ENCODE data around the gene SLC4A11.

The SLC4A11 gene

DNA sequence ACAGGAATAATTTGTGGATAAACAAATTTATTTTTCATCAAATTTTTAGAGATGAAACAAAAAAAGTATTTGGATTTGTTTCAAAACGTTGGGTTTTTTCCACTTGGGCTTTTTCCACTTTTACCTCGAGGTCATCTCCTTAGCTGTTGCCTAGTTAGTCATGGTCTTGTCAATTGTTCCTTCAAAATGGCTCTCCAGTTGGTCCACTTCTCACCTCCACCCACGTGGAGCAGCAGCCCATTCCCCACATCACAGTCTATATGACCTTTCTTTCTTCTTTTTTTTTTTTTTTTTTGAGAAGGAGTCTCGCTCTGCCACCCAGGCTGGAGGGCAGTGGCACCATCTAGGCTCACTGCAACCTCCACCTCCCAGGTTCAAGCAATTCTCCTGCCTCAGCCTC is 6.7 kb upstream of the SLC4A11 start:
- no peak for TF ChIP-seq CTCF (IDR thresholded peaks at IDR 0.05; ENCODE audit: low read depth, low read length)
- no peak for DNase-seq (ENCODE audit: extremely low read depth, low read depth)

DNA sequence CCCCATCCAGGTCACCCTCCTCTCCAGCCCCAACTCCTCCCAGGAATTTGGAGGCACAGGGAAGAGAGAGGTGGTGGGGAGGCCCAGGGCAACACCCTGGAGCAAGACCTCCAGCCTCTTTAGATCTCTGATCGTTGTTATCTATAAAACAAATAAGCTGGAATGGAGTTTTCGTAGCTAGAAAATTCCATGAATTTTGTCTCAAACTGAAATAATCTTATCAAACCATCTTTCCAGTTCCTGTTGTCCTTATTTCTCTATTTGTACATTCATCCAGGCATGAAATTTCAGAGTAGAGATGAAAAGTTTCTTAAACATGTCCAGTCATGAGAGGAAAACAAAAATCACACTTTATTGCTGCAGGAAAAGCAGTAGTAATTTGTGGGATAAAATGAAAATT is 6.2 kb upstream of the SLC4A11 start:
- no peak for TF ChIP-seq CTCF (IDR thresholded peaks at IDR 0.05; ENCODE audit: low read depth, low read length)
- no peak for DNase-seq (ENCODE audit: extremely low read depth, low read depth)

GRCh38 chr20:3244613-3245012 is 5.6 kb upstream of the SLC4A11 start:
- no peak for DNase-seq (ENCODE audit: extremely low read depth, low read depth)
- no peak for TF ChIP-seq CTCF (IDR thresholded peaks at IDR 0.05; ENCODE audit: low read depth, low read length)

- no peak for TF ChIP-seq CTCF (IDR thresholded peaks at IDR 0.05; ENCODE audit: low read depth, low read length)
- no peak for DNase-seq (ENCODE audit: extremely low read depth, low read depth)
Observed at GRCh38 chr20:3243718-3244358, 4.8 kb upstream of the SLC4A11 start.

DNA sequence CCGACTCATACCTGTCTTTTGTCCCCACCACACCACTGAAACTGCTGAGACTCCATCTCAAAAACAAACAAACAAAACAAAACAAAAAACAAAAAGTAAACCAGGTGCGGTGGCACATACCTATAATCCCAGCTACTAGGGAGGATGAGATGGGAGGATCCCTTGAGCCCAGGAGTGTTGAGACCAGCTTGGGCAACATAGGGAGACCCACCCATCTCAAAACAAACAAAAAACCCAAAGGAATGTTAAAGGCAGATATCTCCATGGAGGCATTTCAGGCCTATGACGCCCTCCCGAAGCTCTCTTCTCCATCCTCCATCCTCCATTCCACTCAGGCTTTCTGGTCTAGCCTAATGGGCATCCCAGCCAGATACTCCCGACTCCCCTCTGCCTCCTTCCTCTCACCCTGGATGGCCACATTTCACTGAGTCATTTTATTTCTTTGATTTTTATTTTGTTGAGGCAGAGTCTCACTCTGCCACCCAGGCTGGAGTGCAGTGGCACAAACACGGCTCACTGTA is 3.2 kb upstream of the SLC4A11 start:
- DNase-seq (ENCODE audit: extremely low read depth, low read depth) = no peak

GRCh38 chr20:3240776-3241363 is 1.9 kb upstream of the SLC4A11 start:
- TF ChIP-seq CTCF (IDR thresholded peaks at IDR 0.05; ENCODE audit: low read depth, low read length) = no peak

More for the DNA sequence above, 3.2 kb upstream of the SLC4A11 start:
- no peak for TF ChIP-seq CTCF (IDR thresholded peaks at IDR 0.05; ENCODE audit: low read depth, low read length)

More at GRCh38 chr20:3240776-3241363, 1.9 kb upstream of the SLC4A11 start:
- no peak for DNase-seq (ENCODE audit: extremely low read depth, low read depth)
